SW480 (cell line): ENCODE measurements around the gene CHCHD6.

Experiments used
- DNase-seq: peaks from one replicate; pipeline ENCODE4 v3.0.0-alpha.2; 2016; ENCODE audit warnings: low spot score

The CHCHD6 gene

GRCh38 chr3:126980266-126980811 lies 276.3 kb downstream of the CHCHD6 start:
- DNase-seq, result no peak

- no peak for DNase-seq
These were observed 278.1 kb downstream of the CHCHD6 start for GRCh38 chr3:126982126-126982470.

DNA sequence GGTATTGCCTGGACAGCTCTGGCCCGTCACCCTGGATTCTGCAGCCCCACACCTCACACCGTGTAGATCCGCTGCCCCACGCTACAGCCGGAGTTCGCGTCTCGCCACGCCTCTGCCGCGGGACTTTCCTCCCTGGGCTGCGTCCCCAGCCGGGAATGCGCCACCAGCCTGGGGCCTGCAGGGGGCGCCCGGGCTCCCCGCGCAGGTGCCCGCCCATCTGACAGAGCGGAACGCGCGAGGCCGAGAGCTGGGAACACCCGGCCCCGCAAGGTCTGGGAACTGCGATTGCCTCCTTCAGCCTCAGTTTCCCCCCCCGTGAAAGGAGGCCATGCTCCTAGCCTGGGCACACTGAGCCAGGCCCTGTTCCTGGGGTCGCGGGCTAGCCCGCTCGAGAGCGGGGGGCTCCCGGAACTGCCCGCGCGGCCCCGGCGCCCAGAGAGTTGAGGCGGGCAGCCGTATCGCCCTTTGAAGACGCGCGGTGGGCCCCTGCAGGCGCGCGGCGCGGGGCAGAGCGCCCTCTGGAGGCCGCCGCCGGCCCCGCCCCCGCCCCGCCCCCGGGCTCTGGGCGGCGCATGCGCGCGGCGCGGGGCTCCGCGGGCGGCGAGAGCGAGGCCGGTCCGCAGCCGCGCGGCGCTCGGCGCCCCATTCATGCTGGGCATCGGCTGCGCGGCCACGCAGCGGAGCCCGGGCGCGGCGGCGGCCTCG lies 278.6 kb downstream of the CHCHD6 start, which contains the start of gene PLXNA1:
Gene PLXNA1 (plus strand): TSS at position 645 of the 705 bp plus-strand sequence. CDS start 5,479 bp downstream, outside the sequence.
- peak; percentile 65 for DNase-seq

DNA sequence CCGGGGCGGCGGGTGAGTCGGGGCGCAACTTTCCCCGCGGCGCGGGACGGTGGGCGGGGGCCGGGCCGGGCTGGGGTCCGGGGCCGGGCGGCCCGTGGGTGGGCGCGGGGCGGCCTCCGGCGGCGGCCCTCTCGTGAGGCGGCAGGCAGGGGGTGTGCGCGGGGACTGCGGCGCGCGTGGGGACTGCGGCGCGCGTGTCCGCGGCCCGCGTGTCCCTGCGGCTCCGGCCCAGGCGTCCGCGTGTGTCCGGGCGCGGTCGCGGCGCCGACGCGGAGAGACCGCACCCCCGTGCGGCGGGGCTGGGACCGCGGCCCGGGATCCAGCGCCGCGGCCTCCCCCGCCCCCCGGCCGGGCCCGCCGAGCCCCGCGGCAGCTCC lies 279.2 kb downstream of the CHCHD6 start:
- DNase-seq, result no peak

DNA sequence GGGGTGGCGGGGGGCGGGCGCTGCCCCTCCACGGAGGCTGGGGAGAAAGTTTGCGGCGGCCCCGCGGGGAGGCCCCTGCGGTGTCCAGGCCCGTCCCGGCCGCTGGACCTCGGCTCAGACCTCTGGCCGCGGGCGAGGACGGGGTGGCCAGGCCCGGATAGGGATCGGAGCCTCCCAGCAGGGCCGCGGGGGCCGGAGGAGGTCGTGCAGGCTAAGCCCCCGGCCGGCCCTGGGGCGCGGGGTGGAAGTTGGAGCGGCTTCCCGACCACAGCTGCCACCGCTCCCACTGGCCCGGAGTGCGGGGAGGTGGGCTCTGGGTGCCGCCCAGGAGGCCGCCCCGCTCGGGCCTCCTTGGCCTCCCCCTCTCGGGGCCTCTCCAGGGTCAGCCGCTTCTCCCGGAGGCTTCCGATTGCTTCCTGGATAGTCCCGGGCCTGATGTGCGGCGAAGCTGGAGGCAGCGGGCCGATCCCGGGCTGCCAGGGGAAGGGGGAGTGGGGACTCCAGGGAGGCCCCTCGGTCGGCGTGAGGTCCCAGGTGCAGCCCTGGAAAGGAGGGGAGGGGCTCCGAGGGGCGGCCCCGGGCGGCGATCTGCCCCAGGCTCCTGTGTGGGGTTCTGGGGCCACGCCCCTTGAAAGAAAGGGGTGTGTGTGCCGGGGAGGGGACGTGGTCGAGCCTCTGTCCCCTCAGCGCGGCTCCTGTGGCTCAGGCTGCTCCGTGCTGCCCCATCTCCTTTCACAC lies 279.8 kb downstream of the CHCHD6 start:
- DNase-seq, result peak; percentile 21

DNA sequence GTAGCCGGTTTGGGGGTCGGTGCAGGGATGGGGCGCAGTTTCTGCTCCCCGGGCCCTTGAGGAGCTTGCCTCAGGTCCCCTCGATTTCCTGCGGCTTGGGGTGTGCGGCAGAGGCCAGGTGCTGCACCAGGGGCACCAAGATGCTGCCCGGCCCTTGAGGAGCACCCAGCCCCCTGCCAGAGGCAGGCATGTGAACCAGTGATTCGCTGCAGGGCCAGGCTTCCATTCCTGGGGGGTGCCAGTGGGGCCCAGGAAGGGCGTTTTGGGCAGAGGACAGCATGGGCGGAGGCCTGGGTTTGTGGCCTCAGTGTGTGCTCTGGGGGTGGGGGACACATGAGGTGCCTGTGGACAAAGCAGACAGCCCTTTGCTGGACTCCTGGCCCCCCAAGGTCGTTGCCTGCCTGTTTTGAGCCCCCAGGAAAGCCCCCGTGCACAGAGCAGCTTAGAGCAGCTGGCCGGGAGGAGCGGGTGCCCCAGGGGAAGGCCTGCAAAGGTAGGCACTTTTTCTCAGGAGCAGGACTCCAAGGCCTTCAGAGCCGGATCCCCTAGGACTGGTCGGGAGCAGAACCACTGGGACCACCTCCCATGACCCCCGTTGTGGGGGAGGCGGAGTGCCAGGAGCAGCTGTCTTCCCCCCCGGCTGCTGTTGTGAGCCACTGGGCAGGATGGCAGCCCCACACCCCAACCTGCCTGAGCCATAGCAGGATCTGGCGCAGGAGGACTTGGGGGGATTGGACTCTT lies 280.5 kb downstream of the CHCHD6 start:
- no peak for DNase-seq

DNA sequence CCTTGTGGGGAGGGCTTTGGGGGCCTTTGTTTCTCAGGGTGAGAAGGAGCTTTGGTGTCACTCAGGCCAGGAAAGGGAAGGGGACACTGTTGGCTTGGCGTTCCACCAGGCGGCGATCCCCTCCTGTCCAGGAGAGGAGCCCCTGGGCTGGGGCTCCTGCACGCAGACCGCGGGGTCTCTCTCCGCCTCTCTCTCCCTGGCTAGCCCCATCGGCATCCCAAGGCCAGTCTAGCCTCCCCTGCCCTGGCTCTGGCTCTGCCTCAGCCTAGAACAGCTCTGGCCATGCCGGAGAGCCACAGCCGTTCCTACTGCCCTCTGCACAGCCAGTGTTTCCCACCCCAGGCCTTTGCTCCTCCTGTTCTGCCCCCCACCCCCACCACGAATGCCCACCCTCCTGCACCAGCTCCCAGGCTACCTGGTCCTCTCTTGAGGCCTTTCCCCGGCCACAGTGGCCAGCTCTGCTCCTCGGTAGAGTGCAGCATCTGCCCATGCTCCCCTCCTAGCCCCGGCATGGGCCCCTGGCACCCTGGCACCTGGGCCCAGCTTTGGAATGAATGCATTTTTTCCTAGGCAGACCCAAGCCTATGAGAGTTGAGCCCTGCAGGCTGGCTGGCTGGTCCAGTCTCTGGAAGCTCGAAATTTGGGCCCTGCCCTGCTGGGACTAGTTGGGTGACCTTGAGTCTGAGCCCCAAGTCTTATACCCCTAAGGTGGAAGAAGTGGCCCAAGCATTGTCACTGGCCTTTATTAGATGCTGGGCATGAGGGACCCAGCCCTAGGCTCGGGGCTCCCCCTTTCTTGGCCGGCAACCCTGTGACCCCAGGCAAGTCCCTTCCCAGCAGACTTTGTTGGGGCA lies 281.3 kb downstream of the CHCHD6 start:
- DNase-seq, result no peak

- DNase-seq, result no peak
These were observed 282.0 kb downstream of the CHCHD6 start for GRCh38 chr3:126986001-126986400.

DNA sequence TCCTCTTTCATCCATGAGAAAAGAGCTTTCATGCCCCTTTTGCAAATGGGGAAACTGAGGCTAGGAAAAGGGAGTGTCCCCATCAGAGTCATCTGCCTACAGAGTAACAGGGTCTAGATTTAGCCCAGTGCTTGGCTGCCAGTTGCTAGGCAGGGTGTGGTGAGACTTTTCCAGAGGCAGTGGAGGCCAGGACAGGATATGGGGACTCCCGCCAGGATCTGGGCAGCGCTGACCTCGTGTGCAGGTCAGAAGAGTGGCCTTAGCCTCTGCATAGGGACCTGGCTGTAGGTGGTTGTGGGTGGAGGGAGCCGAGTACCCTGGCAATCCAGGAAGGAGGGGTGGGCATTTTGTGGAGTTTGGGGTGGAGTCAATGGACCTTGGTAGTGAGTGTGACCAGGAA lies 283.1 kb downstream of the CHCHD6 start:
- no peak for DNase-seq

DNA sequence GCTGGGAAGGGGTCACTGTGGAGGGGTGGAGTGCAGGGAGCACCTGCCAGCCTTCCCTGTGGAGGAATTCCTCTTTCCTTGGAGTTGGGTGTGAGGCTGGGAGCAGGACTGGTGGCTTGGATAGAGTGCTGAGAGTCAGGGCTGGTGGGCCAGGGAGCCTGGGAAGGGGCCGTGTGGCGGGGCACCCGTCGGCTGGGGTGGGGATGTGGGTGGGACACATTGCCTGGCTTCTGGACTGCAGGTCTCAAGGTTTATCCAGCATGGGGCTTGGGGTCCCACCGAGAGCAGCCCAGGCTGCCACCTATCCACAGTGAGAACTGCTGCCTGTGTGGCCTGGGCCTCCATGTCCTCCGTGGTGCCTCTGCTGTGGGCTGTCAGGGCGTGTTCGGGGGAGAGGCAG lies 283.6 kb downstream of the CHCHD6 start:
- DNase-seq, result no peak

- DNase-seq, result no peak
These were observed 284.5 kb downstream of the CHCHD6 start for GRCh38 chr3:126988451-126989021.

- DNase-seq, result no peak
These were observed 285.4 kb downstream of the CHCHD6 start for GRCh38 chr3:126989316-126990023.

GRCh38 chr3:126990024-126990700 lies 286.1 kb downstream of the CHCHD6 start:
- no peak for DNase-seq

GRCh38 chr3:126990890-126991289 lies 286.9 kb downstream of the CHCHD6 start:
- DNase-seq, result no peak

- DNase-seq, result no peak
These were observed 287.5 kb downstream of the CHCHD6 start for GRCh38 chr3:126991366-126992200.

GRCh38 chr3:126992216-126992615 lies 288.2 kb downstream of the CHCHD6 start:
- no peak for DNase-seq

DNA sequence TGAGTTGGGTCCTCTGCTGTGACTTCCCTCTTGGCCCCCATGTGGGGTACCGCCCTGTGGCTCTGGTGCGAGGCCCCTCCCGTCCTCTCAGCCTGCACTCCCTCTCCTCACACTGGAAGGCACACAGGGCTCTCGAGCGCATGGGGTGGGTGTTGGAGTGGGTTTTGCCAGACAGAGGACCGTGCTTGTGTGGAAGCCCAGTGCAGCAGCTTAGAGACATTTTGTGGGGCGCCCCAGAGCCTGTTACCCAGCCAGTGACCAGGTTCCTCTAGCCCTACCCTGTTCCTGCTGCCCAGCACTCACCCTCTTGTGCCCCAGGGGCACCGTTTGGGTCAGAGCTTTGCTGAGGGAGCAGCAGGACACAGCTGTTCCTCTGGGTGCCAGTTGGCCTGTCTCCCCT lies 288.7 kb downstream of the CHCHD6 start:
- DNase-seq, result no peak

DNA sequence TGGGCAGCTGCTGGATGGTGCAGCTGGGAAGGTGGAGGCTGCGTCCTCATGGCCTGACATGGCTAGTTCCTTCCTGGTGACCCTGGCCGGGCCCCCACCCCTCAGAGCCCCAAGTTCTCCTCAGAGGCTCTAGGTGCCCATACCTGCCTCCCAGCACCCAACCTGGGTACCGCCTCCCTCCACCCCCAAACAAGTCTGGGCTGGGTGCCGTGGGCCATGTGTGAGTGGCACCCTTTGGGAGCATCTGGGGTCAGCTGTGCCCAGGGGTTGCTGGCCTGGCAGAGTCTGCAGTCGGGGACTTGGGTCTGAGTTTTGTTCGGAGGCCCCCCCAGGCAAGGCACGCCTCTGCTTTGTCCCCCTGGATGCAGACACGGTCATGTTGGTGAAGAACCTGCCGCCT lies 289.4 kb downstream of the CHCHD6 start:
- DNase-seq, result no peak

GRCh38 chr3:126994661-126995245 lies 290.7 kb downstream of the CHCHD6 start:
- no peak for DNase-seq
